GM18502 (cell line): ENCODE measurements around the gene FZD2.
"Not testable (repeated sequence)": the region's sequence is repeated elsewhere in the genome, so short reads cannot be mapped to it uniquely, and the experiment has no call there.

ENCODE experiments used
- ATAC-seq: cut with Tn5 transposase; IDR thresholded peaks from one replicate; pipeline ENCODE4 v1.9.1; 2021; ENCODE audit warnings: mild to moderate bottlenecking; ENCODE audit not compliant: unreplicated experiment, poor library complexity

FZD2 gene

DNA sequence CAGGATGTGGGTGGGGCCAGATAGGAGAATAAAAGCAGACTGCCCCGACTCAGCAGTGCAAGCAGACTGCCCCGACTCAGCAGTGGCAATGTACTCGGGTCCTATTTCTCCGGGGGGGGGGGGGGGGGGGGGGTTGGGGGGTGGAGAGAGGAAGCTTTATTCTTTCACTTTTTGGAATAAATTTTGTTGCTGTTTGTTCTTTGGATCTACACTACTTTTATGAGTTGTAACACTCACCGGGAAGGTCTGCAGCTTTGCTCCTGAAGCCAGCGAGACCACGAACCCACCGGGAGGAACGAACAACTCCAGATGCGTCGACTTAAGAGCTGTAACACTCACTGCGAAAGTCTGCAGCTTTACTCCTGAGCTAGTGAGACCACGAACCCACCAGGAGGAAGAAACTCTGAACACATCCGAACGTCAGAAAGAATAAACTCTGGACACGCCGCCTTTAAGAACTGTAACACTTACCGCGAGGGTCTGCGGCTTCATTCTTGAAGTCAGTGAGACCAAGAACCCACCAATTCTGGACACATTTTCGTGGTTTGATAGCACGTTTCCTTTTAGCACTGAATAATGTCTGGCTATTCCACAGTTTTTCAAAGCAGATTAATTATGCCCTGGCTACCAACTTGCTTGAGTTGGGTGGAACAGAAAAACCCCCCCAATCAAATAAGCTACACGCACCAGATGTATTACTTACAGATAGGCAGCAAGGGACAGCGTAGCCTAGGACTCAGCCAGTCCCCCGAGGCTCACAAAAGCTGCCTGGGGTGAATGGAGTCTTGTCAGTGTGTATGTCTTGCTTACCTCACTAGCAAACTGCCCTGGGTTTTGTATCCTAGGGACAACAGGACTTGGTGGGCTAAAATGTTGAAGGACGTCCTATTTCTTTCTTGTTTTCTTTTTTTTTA, 11.9 kb downstream of the FZD2 start:
- ATAC-seq = no peak

DNA sequence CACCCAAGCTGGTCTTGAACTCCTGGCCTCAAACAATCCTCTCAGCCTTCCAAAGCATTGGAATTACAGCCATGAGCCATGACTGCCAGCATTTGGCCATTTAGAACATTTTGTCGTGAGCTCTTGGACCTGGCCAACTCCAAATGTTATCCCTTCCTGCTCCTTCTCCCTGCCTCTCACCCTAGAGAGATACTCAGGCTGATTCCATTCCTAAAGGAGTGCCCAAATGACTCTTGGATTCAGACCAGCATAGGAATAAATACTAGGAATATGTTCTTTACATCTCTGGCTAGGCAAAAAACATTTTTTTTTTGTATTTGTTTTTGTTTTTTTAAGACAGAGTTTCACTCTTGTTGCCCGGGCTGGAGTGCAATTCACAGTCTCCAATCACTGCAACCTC, 15.5 kb downstream of the FZD2 start:
- ATAC-seq = no peak

GRCh38 chr17:44575403-44575802, 18.1 kb downstream of the FZD2 start:
- no peak for ATAC-seq

- no peak for ATAC-seq
Measured at GRCh38 chr17:44578947-44579346, 21.7 kb downstream of the FZD2 start.

DNA sequence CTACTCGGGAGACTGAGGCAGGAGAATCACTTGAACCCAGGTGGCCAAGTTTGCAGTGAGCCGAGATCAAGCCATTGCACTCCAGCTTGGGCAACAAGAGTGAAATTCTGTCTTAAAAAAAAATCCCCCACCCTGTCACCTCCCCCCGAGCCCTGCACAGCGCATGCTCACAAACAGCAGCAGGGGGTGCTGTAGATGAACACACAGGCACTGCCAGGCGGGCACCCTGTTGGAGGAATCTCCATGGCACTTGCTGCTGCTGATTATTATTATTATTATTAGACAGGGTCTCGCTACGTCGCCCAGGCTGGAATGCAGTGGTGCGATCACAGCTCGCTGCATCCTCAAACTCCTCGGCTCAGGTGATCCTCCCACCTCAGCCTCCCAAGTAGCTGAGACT, 24.6 kb downstream of the FZD2 start:
- ATAC-seq = no peak

DNA sequence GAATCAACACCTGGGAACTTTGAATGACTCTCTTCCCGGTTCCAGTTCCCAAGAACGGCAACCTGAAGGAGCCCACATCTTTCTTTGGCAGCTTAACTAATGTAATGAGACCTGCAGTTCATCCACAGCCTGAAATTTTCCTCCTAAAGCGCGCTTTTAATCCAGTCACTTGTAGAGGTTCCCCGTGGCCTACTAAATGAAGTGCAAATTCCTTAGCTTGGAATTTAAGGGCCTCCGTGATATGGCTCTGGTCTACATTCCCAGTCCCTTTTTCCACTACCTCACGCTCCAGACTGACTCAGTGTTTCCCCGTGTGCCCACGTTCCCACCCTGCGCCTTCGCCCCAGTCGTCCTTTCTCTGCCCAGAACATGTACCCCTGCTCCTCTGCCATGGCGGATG, 27.2 kb downstream of the FZD2 start:
- no peak for ATAC-seq

DNA sequence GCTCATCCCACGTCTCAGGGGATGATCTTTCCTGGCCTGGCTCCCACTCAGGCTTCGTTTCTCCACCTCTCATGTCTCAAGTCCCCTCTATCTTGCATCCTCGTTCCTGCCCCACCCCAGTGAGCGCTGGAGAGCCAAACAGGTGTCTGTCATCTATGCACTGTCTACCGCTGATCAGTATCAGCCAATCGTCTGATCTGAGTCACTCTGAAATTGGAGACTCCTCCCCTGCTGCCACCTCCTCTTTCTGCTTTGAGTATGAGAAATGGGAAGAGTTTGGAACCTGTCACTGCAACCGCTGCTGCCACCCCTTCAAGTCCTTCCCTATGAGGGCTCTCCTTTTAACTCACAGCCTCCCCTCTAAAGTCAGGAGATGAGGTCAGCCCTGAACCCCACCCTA, 28.0 kb downstream of the FZD2 start:
- ATAC-seq = no peak

GRCh38 chr17:44587339-44587738, 30.1 kb downstream of the FZD2 start:
- no peak for ATAC-seq

DNA sequence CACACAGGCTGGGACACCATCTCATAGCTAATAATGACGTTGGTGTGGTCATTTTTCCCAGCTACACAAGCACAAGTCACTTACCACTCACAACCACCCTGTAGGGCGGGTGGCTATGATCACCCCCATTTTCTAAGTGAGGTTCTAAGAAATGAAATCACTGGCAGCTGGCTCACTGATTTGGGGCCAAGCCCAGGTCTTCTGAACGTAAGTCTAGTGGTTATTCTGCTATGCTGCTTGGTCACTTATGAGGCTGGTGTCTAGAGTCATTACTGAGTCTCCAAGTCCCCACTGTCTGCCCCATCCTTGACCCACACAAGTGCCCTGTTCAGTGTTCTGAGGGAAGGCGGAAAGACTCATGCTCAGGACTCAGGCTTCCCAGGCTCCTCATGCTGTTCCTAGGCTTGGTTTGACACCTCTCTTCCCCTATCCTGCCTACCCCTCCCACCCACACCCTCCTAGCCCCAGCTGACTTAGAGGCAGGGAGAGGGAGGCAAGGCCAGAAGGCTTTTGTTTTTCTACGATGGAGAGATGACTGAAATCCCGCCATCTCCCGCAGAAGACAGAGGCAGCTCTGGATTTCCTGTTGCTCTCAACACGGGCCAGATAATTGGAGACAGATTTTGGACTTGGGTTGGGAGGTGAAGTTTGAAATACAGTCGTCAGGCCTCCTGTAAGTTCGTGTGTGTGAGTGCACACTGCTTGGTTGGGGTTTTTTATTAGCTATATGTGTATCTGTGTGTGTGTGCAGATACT, 32.2 kb downstream of the FZD2 start:
- no peak for ATAC-seq

- not testable (repeated sequence) for ATAC-seq
Measured at GRCh38 chr17:44590072-44590462, 32.8 kb downstream of the FZD2 start.

- ATAC-seq = not testable (repeated sequence)
Measured at GRCh38 chr17:44590762-44591161, 33.5 kb downstream of the FZD2 start.

DNA sequence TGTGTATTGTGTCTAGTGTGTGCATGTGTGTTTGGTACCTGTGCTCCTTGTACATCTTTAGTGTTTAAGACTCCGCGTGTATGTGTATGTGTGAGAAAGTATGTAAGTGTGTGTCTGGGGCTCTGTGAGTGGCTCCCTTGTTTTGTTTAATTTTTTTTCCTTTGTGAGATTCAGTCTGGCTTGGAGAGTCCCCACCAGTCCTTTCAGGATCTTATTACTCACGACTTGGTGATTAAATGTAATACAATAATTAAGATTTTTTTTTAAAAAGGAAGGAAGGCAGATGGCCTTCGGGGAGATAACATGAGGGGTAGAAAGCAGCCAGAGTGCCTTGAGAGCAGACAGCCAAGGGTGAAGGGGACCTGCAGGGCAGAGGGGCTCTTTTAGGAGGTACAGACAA, 33.9 kb downstream of the FZD2 start:
- no peak for ATAC-seq

GRCh38 chr17:44593156-44593555, 35.9 kb downstream of the FZD2 start:
- no peak for ATAC-seq

- no peak for ATAC-seq
Measured at GRCh38 chr17:44595216-44595775, 38.0 kb downstream of the FZD2 start.

DNA sequence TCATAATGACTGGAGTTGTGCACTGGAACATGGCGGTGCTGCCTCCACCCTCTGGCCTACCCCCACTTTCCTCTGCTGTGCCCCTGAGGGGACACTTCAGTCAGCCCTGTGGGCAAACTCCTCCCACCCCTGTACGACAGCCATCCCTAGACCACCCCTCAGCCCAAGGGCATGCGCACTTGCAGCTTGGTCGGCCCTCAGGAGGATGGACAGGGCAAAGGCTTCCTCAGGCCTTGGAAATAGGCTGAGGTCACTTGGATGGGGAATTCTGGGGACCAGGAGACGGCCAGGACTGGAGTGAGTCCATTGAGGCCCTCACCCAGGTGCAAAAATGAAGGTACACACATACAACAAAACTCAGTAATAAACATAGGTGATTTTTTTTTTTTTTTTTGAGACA, 41.0 kb downstream of the FZD2 start:
- no peak for ATAC-seq

- no peak for ATAC-seq
Measured at GRCh38 chr17:44598932-44599297, 41.6 kb downstream of the FZD2 start.

DNA sequence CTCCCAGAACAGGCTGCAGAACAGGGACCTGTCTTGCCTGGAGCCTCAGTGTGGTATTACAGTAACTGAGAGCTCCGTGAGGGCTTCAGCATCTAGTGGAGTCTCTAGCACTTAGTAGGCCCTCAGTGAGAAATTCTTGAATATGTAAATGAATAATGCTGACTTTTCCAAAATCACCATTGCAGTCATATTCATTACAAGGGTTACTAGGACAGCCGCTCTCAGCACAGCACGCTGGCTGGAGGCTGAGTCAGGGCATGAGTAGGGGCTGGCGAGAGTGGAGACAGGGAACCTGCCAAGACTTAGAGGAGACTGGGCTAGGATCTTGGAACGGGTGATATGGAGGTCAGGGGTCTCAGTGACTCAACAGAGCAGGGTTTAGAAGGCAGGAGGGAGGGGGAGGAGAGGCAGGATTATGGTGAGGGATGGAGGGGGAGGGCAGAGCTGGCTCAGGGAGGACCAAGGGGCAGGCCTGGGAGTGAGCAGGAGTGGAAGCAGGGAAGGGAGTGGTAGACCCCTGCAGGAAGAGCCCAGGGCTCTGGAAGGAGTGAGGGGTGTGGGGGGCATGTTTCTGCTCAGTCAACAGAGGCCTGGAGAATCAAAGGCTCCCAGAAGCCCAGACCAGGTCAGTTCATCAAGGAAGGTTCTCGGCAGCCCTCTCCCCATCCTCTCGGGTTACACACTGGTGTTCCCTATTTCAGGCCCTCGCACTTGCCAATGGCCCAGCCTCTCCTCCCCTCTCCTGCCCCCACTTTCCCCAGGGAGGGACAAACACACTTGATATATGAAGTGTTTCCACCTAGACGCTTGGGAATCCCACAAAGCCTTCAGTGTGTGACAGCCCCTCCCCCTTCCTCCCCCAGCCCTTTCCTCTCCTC, 42.3 kb downstream of the FZD2 start:
- no peak for ATAC-seq

GRCh38 chr17:44601539-44601938, 44.3 kb downstream of the FZD2 start:
- ATAC-seq = no peak

GRCh38 chr17:44601973-44602372, 44.7 kb downstream of the FZD2 start:
- no peak for ATAC-seq

DNA sequence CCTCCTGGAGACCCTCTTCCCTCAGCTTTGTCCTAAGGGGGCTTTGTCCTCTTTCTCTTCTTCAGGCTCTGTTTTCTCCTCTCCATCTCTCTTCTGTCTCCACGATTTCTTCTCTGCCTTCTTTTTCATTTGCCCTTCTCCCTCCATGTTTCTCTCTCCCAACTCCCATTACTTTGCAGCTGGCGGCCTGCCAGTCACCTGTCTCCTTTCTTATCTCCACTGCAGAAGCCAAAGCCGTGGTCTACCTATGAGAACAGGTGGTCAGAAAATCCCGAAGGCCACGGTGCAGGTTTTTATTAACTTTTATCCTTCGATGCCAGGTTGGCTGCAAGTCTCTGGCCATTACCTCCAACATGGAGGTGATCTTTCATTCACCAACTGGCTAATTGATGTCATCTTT, 45.1 kb downstream of the FZD2 start:
- no peak for ATAC-seq
